ENCODE data around the gene GANC.
"Not testable (repeated sequence)": the region's sequence is repeated elsewhere in the genome, so short reads cannot be mapped to it uniquely, and the experiment has no call there.

GANC gene

GRCh38 chr15:42282344-42282743, 9.3 kb downstream of the GANC start:
- no peak overlapping the region for H3K4me3 ChIP-seq (ENCODE audit: low read depth, low read length)
- no peak for DNase-seq (ENCODE audit: low read depth)

GRCh38 chr15:42282926-42283325, 9.9 kb downstream of the GANC start:
- DNase-seq (ENCODE audit: low read depth), result no peak
- no peak overlapping the region for H3K4me3 ChIP-seq (ENCODE audit: low read depth, low read length)

GRCh38 chr15:42283671-42284070, 10.7 kb downstream of the GANC start:
- no peak for DNase-seq (ENCODE audit: low read depth)
- no peak overlapping the region for H3K4me3 ChIP-seq (ENCODE audit: low read depth, low read length)

- no peak for DNase-seq (ENCODE audit: low read depth)
- H3K4me3 ChIP-seq (ENCODE audit: low read depth, low read length), result no peak overlapping the region
These were observed 11.6 kb downstream of the GANC start for GRCh38 chr15:42284551-42284950.

- no peak overlapping the region for H3K4me3 ChIP-seq (ENCODE audit: low read depth, low read length)
- DNase-seq (ENCODE audit: low read depth), result no peak
These were observed 12.0 kb downstream of the GANC start for GRCh38 chr15:42285034-42285433.

DNA sequence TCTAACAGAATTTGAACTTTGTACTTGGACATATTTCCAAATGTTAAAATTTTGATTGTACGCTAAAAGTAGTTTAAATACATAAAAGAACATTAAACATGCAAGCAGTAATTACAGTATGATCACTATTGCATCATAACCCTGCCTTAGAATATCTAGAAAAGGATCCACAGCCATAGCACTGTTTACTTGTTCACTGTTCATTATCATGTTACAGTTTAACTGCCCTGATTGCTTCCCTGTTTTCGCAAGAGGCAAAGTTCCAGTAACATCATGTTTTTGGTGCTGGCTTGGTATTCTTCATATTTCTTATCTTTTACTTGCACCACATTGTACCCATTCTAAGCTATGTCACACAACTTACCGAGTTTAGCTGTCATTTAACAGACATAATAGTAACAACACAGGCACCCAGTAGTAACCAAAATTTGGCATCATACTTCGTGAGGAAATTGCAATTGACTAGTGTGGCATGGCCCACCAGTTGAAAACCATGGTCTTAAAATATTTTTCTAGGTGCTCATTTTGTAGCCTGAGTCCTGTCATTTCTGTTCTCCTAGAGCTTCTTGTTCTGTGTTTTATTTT, 13.5 kb downstream of the GANC start:
- no peak overlapping the region for H3K4me3 ChIP-seq (ENCODE audit: low read depth, low read length)
- DNase-seq (ENCODE audit: low read depth), result no peak

DNA sequence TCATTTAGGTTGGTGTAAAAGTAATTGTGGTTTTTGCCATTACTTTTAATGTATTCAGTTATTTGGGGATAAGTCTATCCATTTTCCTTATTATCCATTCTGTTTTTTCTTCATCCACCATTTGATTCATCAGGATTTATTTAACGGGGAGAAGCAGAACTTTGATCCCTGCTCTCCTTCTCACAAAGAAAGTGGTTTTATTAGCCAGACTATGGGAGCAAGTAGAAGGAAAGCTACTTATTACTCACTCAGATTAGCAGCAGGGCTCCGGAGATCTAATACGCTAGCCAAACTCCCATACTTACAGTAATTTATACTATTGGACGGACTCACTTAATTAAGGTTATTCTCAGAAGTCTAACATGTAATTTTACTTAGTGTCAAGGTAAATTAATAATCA, 14.9 kb downstream of the GANC start:
- DNase-seq (ENCODE audit: low read depth), result no peak
- H3K4me3 ChIP-seq (ENCODE audit: low read depth, low read length), result no peak overlapping the region

DNA sequence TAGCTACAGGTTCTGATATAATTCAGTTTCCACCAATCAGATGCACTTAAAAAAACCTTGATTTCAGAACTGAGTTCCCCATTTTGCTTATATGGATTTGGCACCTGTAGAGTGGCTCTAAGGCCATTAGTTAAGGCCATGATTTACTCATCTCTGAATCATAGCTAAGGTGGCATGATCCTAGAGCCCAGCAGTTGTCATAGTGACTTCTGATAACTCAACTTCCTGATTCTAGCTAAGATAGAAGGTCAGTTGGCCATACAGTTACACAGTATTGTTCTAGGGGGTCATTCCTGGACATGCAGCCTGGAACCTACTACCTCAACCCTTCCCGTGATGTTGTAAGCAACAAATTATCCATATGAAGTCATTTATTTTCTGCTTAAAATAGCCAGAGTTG, 16.2 kb downstream of the GANC start:
- DNase-seq (ENCODE audit: low read depth), result no peak
- H3K4me3 ChIP-seq (ENCODE audit: low read depth, low read length), result no peak overlapping the region

- H3K4me3 ChIP-seq (ENCODE audit: low read depth, low read length); DNase-seq (ENCODE audit: low read depth): not testable (repeated sequence)
These were observed 28.0 kb downstream of the GANC start for GRCh38 chr15:42301004-42301403.

- no peak overlapping the region for H3K4me3 ChIP-seq (ENCODE audit: low read depth, low read length)
- DNase-seq (ENCODE audit: low read depth), result no peak
These were observed 33.7 kb downstream of the GANC start for GRCh38 chr15:42306681-42307080.

- DNase-seq (ENCODE audit: low read depth), result no peak
- no peak overlapping the region for H3K4me3 ChIP-seq (ENCODE audit: low read depth, low read length)
These were observed 40.5 kb downstream of the GANC start for GRCh38 chr15:42313463-42313862.

GRCh38 chr15:42314818-42315217, 41.8 kb downstream of the GANC start:
- no peak for DNase-seq (ENCODE audit: low read depth)

DNA sequence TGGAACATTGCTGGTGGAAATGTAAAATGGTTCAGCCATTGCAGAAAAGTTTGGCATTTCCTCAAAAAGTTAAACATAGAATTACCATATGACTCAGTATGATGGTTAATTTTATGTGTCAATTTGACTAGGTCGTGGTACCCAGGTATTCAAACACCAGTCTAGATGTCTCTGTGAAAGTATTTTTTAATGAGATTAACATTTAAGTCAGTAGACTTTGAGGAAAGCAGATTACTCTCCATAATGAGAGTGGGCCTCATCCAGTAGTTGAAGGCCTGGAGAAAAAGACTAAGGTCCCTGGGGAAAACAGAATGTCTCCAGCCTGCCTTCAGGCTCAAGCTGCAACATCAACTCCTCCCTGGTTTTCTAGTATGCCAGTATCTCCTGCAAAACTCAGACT, 42.5 kb downstream of the GANC start:
- H3K4me3 ChIP-seq (ENCODE audit: low read depth, low read length), result no peak overlapping the region
- no peak for DNase-seq (ENCODE audit: low read depth)

More at GRCh38 chr15:42314818-42315217, 41.8 kb downstream of the GANC start:
- H3K4me3 ChIP-seq (ENCODE audit: low read depth, low read length), result no peak overlapping the region

- not testable (repeated sequence) for DNase-seq (ENCODE audit: low read depth); H3K4me3 ChIP-seq (ENCODE audit: low read depth, low read length)
These were observed 43.3 kb downstream of the GANC start for GRCh38 chr15:42316282-42316805.

DNA sequence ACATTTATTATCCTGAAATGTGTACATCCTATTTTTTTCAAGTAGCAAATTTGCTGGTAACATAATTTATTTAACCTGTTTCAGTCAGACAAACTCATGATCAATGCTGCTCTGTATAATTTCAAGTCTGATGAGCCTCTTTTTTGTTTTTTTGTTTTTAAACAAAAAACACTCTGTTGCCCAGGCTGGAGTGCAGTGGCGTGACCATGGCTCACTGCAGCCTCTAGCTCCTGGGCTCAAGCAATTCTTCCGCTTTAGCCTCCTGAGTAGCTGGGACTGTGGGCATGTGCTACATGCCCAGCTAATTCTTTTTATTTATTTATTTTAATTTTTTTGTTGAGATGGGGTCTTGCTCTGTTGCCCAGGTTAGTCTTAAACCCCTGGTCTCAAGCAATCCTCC, 46.2 kb downstream of the GANC start:
- no peak for DNase-seq (ENCODE audit: low read depth)
- H3K4me3 ChIP-seq (ENCODE audit: low read depth, low read length), result no peak overlapping the region

GRCh38 chr15:42324308-42324707, 51.3 kb downstream of the GANC start:
- no peak for DNase-seq (ENCODE audit: low read depth)
- no peak overlapping the region for H3K4me3 ChIP-seq (ENCODE audit: low read depth, low read length)

GRCh38 chr15:42329161-42329560, 56.2 kb downstream of the GANC start:
- DNase-seq (ENCODE audit: low read depth), result no peak

GRCh38 chr15:42329992-42330391, 57.0 kb downstream of the GANC start:
- H3K4me3 ChIP-seq (ENCODE audit: low read depth, low read length), result no peak overlapping the region
- DNase-seq (ENCODE audit: low read depth), result no peak

More at GRCh38 chr15:42329161-42329560, 56.2 kb downstream of the GANC start:
- H3K4me3 ChIP-seq (ENCODE audit: low read depth, low read length), result no peak overlapping the region

DNA sequence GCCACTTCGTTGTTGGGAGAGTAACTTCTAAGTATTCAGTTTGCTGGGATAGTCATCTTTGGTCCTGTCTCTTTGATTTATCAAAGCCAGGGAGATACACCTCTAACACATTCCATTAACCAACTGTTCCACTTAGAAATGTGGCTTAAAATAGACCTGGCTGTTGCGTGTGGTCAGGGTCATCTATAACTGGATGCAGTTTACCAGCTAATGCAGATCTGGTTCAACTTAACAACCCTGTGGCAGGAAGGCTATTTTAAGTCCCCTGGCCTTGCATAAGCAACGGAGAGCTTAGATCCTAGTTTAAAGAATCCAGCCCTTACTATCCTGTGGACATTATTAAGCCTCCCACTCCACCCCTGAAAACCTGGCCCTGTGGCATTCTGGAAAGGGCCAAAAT, 58.2 kb downstream of the GANC start:
- H3K4me3 ChIP-seq (ENCODE audit: low read depth, low read length), result no peak overlapping the region
- no peak for DNase-seq (ENCODE audit: low read depth)

DNA sequence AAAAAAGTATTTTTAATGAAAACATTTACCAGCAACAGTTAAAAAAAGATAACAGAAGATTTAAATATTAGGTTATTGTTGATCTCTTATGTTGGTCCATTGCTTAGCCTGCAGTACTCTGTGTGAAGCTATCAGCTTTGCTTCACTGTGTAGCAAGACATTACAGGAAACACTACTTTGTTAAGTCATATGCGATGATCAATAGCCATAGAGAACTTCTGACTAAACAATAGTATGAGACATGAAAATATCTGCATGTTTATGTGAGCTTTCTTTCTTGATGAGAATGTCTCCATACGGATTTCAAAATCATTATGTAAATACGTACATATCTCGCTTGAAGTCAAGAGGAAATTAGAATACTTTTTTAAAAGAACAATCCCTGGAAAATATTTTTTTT, 59.3 kb downstream of the GANC start:
- peak; percentile 33 for DNase-seq (ENCODE audit: low read depth)
- no peak overlapping the region for H3K4me3 ChIP-seq (ENCODE audit: low read depth, low read length)

DNA sequence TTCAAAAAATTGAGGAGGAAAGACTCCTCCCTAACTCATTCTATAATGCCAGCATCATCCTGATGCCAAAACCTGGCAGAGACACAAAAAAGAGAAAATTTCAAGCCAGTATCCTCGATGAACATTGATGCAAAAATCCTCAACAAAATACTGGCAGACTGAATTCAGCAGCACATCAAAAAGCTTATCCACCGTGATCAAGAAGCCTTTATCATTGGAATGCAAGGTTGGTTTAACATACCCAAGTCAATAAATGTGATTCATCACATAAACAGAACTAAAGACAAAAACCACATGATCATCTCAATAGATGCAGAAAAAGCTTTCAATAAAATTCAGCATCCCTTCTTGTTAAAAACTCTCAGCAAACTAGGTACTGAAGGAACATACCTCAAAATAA, 62.1 kb downstream of the GANC start:
- H3K4me3 ChIP-seq (ENCODE audit: low read depth, low read length), result no peak overlapping the region
- DNase-seq (ENCODE audit: low read depth), result no peak

GRCh38 chr15:42336650-42337049, 63.6 kb downstream of the GANC start:
- DNase-seq (ENCODE audit: low read depth); H3K4me3 ChIP-seq (ENCODE audit: low read depth, low read length): not testable (repeated sequence)
